ENCODE measurements around the gene LGALS3BP. TPM values are rescaled to one million over a fixed set of nuclear protein-coding genes. Genes with fewer than 3 reads are reported as not detected.

Gene LGALS3BP
- total and polyA plus RNA-seq, 2 of the 8 experiments (the other 6 are each of a cell fraction or from before 2014, with no cell fraction given), result 56.1 to 61.6 TPM

- Histone ChIP-seq H3K9me3 (ENCODE audit: insufficient read depth in 2 of 2, low read depth in 1 of 2, low read length in 1 of 2) (no peaks in the 10 kb centered on the region), H3K14ac (ENCODE audit: insufficient read length) (no peak overlapping the region), H4K20me1 (replicated peaks in 1 of 2; ENCODE audit: control insufficient read depth in 1 of 2, insufficient read depth in 2 of 2, low read length in 2 of 2) (peaks cover 30 to 50% of the 10 kb centered on the region in 2 experiments), H3K4ac (replicated peaks; ENCODE audit: insufficient read length, low read depth, low read length) (no peak overlapping the region), H3K79me1 (ENCODE audit: low read depth, low read length) (no peaks in the 10 kb centered on the region; the same call in none of the 2 replicates), H3K27me3 (replicated peaks in 1 of 4; ENCODE audit: control insufficient read depth in 3 of 4, extremely low read depth in 1 of 4, insufficient read depth in 3 of 4, low read length in 3 of 4) (peaks cover 8 to 32% (median 27%) of the 10 kb centered on the region in 4 experiments), H2BK12ac (ENCODE audit: low read depth, low read length) (no peak overlapping the region), H2BK120ac (replicated peaks; ENCODE audit: low read depth, low read length) (no peak overlapping the region), H4K5ac (ENCODE audit: insufficient read length, low read depth, low read length) (no peak overlapping the region), H3K4me1 (replicated peaks in 1 of 4; ENCODE audit: control insufficient read depth in 3 of 4, insufficient read depth in 4 of 4, low read length in 3 of 4) (no peaks in the 10 kb centered on the region; a peak in 1 of 7 replicates), H3K23me2 (ENCODE audit: low read depth, low read length) (no peaks in the 10 kb centered on the region), H3K9ac (replicated peaks in 1 of 4; ENCODE audit: extremely low read depth in 1 of 4, low read depth in 3 of 4, low read length in 3 of 4) (no peak overlapping the region), H2BK5ac (ENCODE audit: low read depth, low read length) (no peak overlapping the region), H3K56ac (replicated peaks; ENCODE audit: insufficient read length, low read depth, low read length) (no peak overlapping the region), H2AFZ (ENCODE audit: low read length) (no peak overlapping the region), H3K27ac (ENCODE audit: low read depth, low read length) (no peak overlapping the region), H3K36me3 (ENCODE audit: control insufficient read depth in 2 of 4, insufficient read depth in 4 of 4, low read length in 3 of 4) (peaks cover 0 to 4% (median 2%) of the 10 kb centered on the region in 4 experiments; a peak in 3 of 8 replicates), H2BK15ac (ENCODE audit: low read length) (no peak overlapping the region), H3K18ac (ENCODE audit: extremely low read depth, low read length) (no peak overlapping the region), H4K8ac (ENCODE audit: extremely low read depth, insufficient read depth, low read length) (no peak overlapping the region), H3K79me2 (ENCODE audit: control insufficient read depth in 1 of 2, insufficient read depth in 2 of 2, low read length in 2 of 2) (peaks cover 3 to 4% of the 10 kb centered on the region in 2 experiments; a peak in 1 of 4 replicates), H3K4me2 (ENCODE audit: insufficient read depth in 1 of 2, low read depth in 2 of 2, low read length in 2 of 2) (no peak overlapping the region), H2AK5ac (ENCODE audit: low read depth, low read length) (no peak overlapping the region), H2BK20ac (ENCODE audit: low read length) (no peak overlapping the region), H3K23ac (ENCODE audit: insufficient read length) (no peak overlapping the region), H4K91ac (replicated peaks; ENCODE audit: insufficient read length, low read length) (no peak overlapping the region), H3K4me3 (ENCODE audit: extremely low read depth in 1 of 4, insufficient read depth in 2 of 4, low read depth in 3 of 4, low read length in 4 of 4) (no peak overlapping the region)
- CTCF ChIA-PET (ENCODE audit: partially characterized antibody), result no interaction called here
- POLR2A ChIA-PET (ENCODE audit: partially characterized antibody), result no interaction called here
- DNase-seq (ENCODE audit: low read depth in 1 of 2, low spot score in 2 of 2) (no peak), FAIRE-seq (no peak)
- 89% methylated on average over 6 of the region's 6 CpGs; no CpG with 5 or more reads in 1 of the 2 experiments for WGBS, 2 experiments (ENCODE audit: extremely low coverage in 1 of 2, insufficient coverage in 1 of 2, insufficient read length in 1 of 2, insufficient replicate concordance in 2 of 2, low coverage in 1 of 2, low lambda C conversion rate in 2 of 2, missing lambda C conversion rate in 1 of 2)
Observed at GRCh38 chr17:78997881-78998280, 18.2 kb upstream of the LGALS3BP start.

All from H1 (cell line).